GM19395 (cell line): ENCODE measurements around the gene AKIP1.
A peak's percentile ranks its signal among the peaks of the same experiment; 100 is the strongest.
"Not testable (repeated sequence)": the region's sequence is repeated elsewhere in the genome, so short reads cannot be mapped to it uniquely, and the experiment has no call there.

Source experiments
- ATAC-seq: cut with Tn5 transposase; IDR thresholded peaks from one replicate; pipeline ENCODE4 v1.9.1; 2021; ENCODE audit warnings: mild to moderate bottlenecking, moderate library complexity; ENCODE audit not compliant: unreplicated experiment

Gene AKIP1, protein sequence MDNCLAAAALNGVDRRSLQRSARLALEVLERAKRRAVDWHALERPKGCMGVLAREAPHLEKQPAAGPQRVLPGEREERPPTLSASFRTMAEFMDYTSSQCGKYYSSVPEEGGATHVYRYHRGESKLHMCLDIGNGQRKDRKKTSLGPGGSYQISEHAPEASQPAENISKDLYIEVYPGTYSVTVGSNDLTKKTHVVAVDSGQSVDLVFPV

DNA sequence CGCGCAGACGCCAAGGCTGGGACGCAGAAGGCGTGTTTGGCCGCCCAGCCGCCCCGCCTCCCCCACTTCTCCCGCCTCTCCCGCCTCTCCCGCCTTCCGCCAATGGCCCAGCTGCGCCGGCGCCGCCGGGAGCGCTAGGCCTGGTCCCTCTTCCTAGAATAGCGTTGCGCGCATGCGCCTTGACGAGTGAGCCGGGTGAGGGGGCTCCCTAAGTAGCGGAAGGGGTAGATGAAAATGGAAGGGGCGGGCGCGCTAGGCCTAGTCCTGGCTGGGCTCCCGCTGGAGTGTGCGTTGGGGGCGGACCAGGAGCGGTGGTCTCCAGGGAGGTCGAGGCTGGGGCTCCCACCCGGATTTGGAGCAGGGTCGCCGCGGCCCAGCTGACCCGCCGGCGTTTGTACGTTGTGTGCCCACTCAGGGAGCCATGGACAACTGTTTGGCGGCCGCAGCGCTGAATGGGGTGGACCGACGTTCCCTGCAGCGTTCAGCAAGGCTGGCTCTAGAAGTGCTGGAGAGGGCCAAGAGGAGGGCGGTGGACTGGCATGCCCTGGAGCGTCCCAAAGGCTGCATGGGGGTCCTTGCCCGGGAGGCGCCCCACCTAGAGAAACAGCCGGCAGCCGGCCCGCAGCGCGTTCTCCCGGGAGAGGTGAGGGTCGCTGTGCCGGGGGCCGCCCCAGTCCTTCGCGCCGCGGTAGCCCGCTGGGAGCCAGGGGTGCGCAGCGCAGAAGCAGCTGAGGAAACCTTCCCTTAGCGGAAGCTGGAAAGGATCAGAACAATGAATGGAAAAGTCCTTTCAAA lies at the start of gene AKIP1:
Gene AKIP1, plus strand, starts transcription at position 161 of the 795 bp plus-strand sequence. Its CDS starts 261 bp downstream, at position 422.
- ATAC-seq = peak; percentile 75

GRCh38 chr11:8863838-8864237 lies 47.2 kb upstream of the AKIP1 start:
- no peak for ATAC-seq

DNA sequence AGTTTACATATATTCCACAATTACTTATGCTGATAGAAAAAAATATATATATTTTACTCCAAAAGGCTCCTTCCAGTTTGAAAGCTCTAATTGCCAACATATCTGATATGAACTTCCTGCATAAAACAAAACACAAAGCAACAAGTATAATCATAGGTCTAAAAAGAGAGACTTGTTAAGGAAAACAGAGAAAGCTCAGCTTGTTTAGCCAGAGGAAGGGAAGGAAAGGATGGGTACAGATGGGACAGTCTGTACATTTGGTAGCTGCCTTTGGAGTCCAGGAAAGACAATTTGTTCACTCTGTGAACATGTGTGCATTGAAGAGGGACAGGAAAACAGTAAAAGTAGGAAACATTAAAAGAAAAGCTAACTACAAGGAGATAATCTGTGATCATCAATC lies 45.7 kb upstream of the AKIP1 start:
- no peak for ATAC-seq

GRCh38 chr11:8867035-8867434 lies 44.0 kb upstream of the AKIP1 start:
- no peak for ATAC-seq

- ATAC-seq = no peak
Measured at GRCh38 chr11:8867931-8868631, 42.9 kb upstream of the AKIP1 start.

DNA sequence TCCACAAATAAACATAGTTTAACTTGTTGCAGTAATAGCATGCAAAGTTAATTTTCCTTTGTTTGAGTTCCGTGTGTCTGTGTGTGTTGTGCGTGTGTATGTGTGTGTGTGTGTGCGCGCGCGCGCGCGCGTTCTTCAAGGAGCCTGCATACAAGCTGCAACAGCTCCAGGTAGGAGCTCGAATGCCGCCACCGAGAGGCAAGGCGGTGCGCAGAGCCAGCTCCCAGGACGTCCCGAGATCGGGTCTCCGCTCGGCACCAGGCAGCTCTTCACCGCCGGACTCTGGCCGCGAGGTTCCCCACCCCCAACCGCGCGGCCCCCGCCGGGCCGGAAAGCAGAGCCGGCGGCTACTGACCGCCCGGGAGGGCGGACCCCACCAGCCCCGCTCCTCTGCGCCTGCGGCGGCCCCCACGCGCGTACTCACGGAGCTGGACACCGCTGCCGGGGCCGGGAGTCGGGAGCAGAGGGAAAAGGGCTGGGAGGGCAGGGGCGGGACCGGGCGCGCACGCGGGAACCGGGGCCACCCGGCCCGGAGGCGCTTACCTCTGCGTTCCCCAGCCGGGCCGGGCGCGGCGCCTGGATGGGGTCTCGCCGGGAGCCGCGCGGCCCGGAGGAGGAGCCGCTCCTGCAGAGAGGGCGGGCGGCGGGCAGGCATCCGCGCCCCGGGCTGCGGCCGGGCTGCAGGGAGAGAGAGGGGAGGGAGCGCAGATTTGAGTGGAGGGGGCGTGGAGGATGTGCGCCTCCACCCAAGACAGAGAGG lies 40.4 kb upstream of the AKIP1 start:
- no peak for ATAC-seq

GRCh38 chr11:8871171-8871775 lies 39.7 kb upstream of the AKIP1 start:
- no peak for ATAC-seq

- ATAC-seq = no peak
Measured at GRCh38 chr11:8871962-8872361, 39.0 kb upstream of the AKIP1 start.

DNA sequence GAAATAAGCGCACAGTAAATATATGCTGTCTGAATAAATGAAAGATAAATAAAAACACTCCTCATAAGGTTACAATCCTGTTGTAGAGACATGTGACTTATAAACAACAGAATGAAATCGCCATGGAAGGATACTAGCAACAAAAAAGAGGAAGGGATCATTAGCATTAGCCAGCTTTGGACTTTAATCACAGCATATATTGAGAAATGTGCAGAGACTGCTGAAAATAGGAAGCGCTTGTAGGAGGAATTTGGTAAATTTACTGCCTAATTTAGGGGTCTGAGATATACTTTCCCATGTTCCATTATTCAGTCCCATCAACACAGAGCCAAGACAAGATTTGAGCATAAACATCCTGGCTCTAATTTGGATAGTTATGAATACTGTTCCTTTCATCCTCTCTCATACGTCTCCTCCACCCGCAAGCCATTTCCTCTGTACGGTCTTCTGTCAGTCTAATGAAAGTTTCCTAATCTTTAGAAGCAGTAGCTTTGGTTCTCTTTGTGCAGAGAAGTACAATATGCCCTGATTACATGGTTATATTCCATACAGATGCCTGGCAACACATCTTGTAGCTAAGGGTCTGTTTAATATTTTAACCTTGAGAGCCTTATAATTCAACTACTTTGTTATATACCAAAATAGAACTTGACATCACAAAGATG lies 37.1 kb upstream of the AKIP1 start:
- ATAC-seq = no peak

DNA sequence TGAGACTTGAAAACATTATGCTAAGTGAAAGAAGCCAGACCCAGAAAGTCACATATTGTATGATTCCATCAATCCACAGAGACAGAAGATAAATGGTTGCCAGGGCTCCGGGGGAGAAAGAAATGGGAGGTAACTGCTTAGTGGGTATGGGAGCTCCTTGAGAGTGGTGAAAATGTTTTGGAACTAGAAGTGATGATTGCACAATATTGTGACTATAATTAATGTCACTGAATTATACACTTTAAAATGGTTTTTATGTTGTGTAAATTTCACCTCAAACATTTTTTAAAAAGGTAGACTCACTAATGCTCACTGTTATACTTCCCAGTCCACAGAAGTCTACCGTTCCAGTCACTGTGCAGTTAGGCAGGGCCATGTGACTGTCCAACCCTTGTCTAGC lies 32.2 kb upstream of the AKIP1 start:
- ATAC-seq = no peak

- not testable (repeated sequence) for ATAC-seq
Measured at GRCh38 chr11:8881585-8881984, 29.4 kb upstream of the AKIP1 start.

DNA sequence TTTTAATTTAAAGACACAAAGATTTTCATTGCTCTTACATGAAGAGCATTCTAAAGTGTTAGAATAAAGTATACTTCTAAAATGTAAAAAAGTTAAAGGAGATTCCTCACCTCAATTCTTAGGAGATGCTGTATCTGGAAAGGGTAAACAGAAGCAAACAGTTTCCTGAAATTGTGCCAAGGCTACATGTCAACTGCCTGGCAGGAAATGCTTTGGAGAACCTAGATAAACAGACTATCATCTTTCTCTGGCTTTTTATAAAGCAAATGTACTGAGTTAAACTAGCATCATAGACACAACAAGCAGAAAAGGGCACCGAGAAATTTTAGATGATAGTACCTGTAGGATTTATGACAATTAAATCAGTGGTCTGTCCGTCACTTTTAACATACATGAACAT lies 24.7 kb upstream of the AKIP1 start:
- ATAC-seq = no peak

- ATAC-seq = not testable (repeated sequence)
Measured at GRCh38 chr11:8891185-8891584, 19.8 kb upstream of the AKIP1 start.

- no peak for ATAC-seq
Measured at GRCh38 chr11:8899119-8899753, 11.8 kb upstream of the AKIP1 start.

- no peak for ATAC-seq
Measured at GRCh38 chr11:8905528-8906165, 5.3 kb upstream of the AKIP1 start.

GRCh38 chr11:8907116-8907515 lies 3.9 kb upstream of the AKIP1 start:
- no peak for ATAC-seq

- ATAC-seq = no peak
Measured at GRCh38 chr11:8908099-8908498, 2.9 kb upstream of the AKIP1 start.

DNA sequence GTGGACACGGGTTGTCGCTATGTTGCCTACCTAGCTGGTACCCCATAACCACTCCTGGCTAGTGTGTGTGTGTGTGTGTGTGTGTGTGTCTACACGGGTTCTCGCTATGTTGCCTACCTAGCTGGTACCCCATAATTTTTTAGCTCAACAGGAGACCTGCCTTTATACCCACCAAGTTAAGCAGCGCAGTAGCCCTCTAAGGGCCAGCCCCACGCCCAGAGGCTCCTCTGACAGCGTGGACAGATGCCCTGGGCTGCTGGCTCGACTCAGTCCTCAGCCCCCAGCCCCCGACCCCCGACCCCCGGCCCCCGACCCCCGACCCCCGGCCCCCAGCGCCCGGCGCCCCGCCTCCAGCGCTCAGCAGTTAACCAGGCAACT lies 351 bp upstream of the AKIP1 start:
- ATAC-seq = peak; percentile 23

- ATAC-seq = no peak
Measured at GRCh38 chr11:8913961-8914660, 3.1 kb downstream of the AKIP1 start.
